HepG2 (cell line): ENCODE measurements around the gene HCFC1R1. TPM values are rescaled to one million over a fixed set of nuclear protein-coding genes. Genes with fewer than 3 reads are reported as not detected.

ENCODE experiments used
- ESRRA ChIP-seq: sonication (generic); formaldehyde crosslinking; IDR thresholded peaks from 2 replicates; pipeline ENCODE4 v1.5.1; 2020; ENCODE audit warnings: mild to moderate bottlenecking, low read depth, missing genetic modification reagents
- HMGXB3 ChIP-seq: sonication (generic); formaldehyde crosslinking; IDR thresholded peaks from 2 replicates; pipeline ENCODE4 v1.4.0; 2020; ENCODE audit warnings: missing genetic modification reagents, borderline replicate concordance
- HNRNPL ChIP-seq: fragments of 200-400 bp; formaldehyde crosslinking; IDR thresholded peaks from 2 replicates; pipeline ENCODE4 v1.6.1; 2017; ENCODE audit warnings: mild to moderate bottlenecking, low read depth, low read length
- KLF6 ChIP-seq: IDR thresholded peaks from 2 replicates; pipeline ENCODE4 v1.8.0; 2016; ENCODE audit warnings: missing biosample characterization, missing genetic modification reagents
- POGZ ChIP-seq: sonication (generic); formaldehyde crosslinking; IDR thresholded peaks from 2 replicates; pipeline ENCODE4 v1.4.0; 2020; ENCODE audit warnings: mild to moderate bottlenecking, missing genetic modification reagents
- RAD51 ChIP-seq: fragments of 450-650 bp; IDR thresholded peaks from 2 replicates; pipeline ENCODE4 v1.6.1; 2016; ENCODE audit warnings: borderline replicate concordance
- RFX1 ChIP-seq: fragments of 450-650 bp; IDR thresholded peaks from 2 replicates; pipeline ENCODE4 v1.6.1; 2017
- SRY ChIP-seq: sonication (generic); formaldehyde crosslinking; IDR thresholded peaks from 2 replicates; pipeline ENCODE4 v1.8.0; 2022; ENCODE audit warnings: mild to moderate bottlenecking, missing genetic modification reagents
- XRCC5 ChIP-seq: fragments of 200-400 bp; formaldehyde crosslinking; optimal IDR thresholded peaks from 2 replicates; pipeline ENCODE3; 2017; ENCODE audit warnings: mild to moderate bottlenecking, low read length
- YY1 ChIP-seq: IDR thresholded peaks from 2 replicates; pipeline ENCODE4 v1.6.1; 2011; ENCODE audit warnings: low read length, low read depth, moderate library complexity, mild to moderate bottlenecking; ENCODE audit not compliant: insufficient read depth, insufficient replicate concordance
- ZNF234 ChIP-seq: sonication (generic); formaldehyde crosslinking; conservative IDR thresholded peaks from 2 replicates; pipeline ENCODE4 v1.5.1; 2020; ENCODE audit warnings: mild to moderate bottlenecking, missing genetic modification reagents
- polyA plus RNA-seq, 8 experiments: library from polyadenylated mRNA; depleted of rRNA in 3 of 8; stranded (reverse) in 7 of 8; unstranded in 1 of 8; fragments of >200 nt; fragmentation: Illumina TruSeq in 4 of 8; extraction: Trizol in 4 of 8; gene quantifications; 2 replicates each; pipeline versions ENCODE4 v1.2.1 to v1.2.3, GENCODE V29; 2011 to 2016; ENCODE audit warnings: low read depth in 4 of 8, missing spikeins in 1 of 8, mixed read lengths in 1 of 8; ENCODE audit not compliant: insufficient read depth in 1 of 8
- total RNA-seq, 5 experiments: library from RNA; depleted of rRNA; stranded (reverse); fragments of >200 nt; fragmentation: Illumina TruSeq; extraction: Trizol; gene quantifications; 2 replicates each; pipeline ENCODE4 v1.2.3, GENCODE V29; 2016; ENCODE audit warnings: low read depth in 1 of 5
- TF ChIP-seq, protein P1 (sequence below): IDR thresholded peaks from 2 replicates; pipeline ENCODE4 v1.6.1; 2016
- TF ChIP-seq, protein P2 (sequence below): sonication (generic); formaldehyde crosslinking; IDR thresholded peaks from 2 replicates; pipeline ENCODE4 v1.8.1; 2022; ENCODE audit warnings: mild to moderate bottlenecking, missing genetic modification reagents
- TF ChIP-seq, protein P3 (sequence below): IDR thresholded peaks from 2 replicates; pipeline ENCODE4 v1.6.1; 2016; ENCODE audit warnings: missing compliant biosample characterization, missing genetic modification reagents, borderline replicate concordance
- TF ChIP-seq, protein P4 (sequence below): sonication (generic); formaldehyde crosslinking; IDR thresholded peaks from 2 replicates; pipeline ENCODE4 v1.5.0; 2020; ENCODE audit warnings: missing genetic modification reagents
- TF ChIP-seq, protein P5 (sequence below): sonication (generic); formaldehyde crosslinking; IDR thresholded peaks from 2 replicates; pipeline ENCODE4 v1.5.0; 2020; ENCODE audit warnings: mild to moderate bottlenecking, missing genetic modification reagents

Gene HCFC1R1
- total and polyA plus RNA-seq, 2 of the 13 experiments (the other 11 are each of a cell fraction or from before 2014, with no cell fraction given): 13.8 to 16.1 TPM

DNA sequence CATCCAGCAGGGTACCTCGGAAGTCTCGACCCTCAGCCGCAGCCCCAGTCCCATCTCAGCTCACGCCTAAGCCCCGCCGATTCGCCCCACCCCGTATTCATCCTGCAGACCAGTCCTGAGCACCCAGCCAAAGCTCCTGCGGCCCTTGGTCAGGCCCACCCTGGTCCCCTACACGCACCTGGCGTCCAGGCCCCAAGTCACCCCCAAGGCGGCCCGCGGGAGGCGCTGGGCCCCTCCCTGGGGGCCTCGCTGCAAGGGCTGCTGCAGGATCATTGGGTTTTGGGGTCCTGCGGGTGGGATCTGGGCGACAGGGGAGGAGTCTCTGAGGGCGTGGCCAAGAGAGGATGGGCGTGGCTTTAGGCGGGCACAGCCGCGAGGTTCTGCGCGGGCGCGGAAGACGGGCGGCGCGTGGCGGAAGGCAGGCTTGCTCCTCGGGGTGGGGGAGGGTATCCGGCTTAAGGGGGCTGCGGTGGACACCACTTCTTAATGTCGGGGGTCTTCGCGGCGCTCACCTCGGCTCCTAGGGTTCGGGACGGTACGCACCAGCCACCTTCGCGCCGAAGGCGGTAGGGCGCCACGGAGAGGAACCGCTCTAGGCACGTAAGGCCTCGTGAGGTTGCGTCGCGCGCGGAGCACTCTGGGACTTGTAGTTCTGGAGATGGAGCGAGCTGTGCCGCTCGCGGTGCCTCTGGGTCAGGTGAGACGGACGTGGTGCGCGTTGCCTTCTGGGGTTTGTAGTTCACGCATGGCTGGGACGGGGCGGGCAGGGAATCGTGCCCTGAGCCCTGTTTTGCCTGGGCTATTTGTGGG, at the start of gene HCFC1R1, which contains the start of gene THOC6 (continued):
- TF ChIP-seq KLF6 (CRISPR knock-in tag) (0 out of 2 replicates have a peak, but pooled peaks have one; percentile 59), SRY (peak; percentile 79), POGZ (CRISPR knock-in tag) (0 out of 2 replicates have a peak, but pooled peaks have one; percentile 23), XRCC5 (peak; percentile 22), RAD51 (0 out of 2 replicates have a peak, but pooled peaks have one; percentile 32), HMGXB3 (CRISPR knock-in tag) (peak; percentile 80; the same call in 1 of the 2 replicates), ESRRA (0 out of 2 replicates have a peak, but pooled peaks have one; percentile 44), RFX1 (no peak), ZNF234 (CRISPR knock-in tag) (no peak), YY1 (peak; percentile 57), HNRNPL (peak; percentile 55; the same call in 1 of the 2 replicates)
- TF ChIP-seq, protein P1, sequence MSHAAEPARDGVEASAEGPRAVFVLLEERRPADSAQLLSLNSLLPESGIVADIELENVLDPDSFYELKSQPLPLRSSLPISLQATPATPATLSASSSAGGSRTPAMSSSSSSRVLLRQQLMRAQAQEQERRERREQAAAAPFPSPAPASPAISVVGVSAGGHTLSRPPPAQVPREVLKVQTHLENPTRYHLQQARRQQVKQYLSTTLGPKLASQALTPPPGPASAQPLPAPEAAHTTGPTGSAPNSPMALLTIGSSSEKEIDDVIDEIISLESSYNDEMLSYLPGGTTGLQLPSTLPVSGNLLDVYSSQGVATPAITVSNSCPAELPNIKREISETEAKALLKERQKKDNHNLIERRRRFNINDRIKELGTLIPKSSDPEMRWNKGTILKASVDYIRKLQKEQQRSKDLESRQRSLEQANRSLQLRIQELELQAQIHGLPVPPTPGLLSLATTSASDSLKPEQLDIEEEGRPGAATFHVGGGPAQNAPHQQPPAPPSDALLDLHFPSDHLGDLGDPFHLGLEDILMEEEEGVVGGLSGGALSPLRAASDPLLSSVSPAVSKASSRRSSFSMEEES (CRISPR knock-in tag): peak; percentile 95
- TF ChIP-seq, protein P2, sequence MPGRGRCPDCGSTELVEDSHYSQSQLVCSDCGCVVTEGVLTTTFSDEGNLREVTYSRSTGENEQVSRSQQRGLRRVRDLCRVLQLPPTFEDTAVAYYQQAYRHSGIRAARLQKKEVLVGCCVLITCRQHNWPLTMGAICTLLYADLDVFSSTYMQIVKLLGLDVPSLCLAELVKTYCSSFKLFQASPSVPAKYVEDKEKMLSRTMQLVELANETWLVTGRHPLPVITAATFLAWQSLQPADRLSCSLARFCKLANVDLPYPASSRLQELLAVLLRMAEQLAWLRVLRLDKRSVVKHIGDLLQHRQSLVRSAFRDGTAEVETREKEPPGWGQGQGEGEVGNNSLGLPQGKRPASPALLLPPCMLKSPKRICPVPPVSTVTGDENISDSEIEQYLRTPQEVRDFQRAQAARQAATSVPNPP (CRISPR knock-in tag): peak; percentile 64
- TF ChIP-seq, protein P3, sequence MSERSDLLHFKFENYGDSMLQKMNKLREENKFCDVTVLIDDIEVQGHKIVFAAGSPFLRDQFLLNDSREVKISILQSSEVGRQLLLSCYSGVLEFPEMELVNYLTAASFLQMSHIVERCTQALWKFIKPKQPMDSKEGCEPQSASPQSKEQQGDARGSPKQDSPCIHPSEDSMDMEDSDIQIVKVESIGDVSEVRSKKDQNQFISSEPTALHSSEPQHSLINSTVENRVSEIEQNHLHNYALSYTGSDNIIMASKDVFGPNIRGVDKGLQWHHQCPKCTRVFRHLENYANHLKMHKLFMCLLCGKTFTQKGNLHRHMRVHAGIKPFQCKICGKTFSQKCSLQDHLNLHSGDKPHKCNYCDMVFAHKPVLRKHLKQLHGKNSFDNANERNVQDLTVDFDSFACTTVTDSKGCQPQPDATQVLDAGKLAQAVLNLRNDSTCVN (CRISPR knock-in tag): 0 out of 2 replicates have a peak, but pooled peaks have one; percentile 74
- TF ChIP-seq, protein P4, sequence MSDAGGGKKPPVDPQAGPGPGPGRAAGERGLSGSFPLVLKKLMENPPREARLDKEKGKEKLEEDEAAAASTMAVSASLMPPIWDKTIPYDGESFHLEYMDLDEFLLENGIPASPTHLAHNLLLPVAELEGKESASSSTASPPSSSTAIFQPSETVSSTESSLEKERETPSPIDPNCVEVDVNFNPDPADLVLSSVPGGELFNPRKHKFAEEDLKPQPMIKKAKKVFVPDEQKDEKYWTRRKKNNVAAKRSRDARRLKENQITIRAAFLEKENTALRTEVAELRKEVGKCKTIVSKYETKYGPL (CRISPR knock-in tag): no peak
- TF ChIP-seq, protein P5, sequence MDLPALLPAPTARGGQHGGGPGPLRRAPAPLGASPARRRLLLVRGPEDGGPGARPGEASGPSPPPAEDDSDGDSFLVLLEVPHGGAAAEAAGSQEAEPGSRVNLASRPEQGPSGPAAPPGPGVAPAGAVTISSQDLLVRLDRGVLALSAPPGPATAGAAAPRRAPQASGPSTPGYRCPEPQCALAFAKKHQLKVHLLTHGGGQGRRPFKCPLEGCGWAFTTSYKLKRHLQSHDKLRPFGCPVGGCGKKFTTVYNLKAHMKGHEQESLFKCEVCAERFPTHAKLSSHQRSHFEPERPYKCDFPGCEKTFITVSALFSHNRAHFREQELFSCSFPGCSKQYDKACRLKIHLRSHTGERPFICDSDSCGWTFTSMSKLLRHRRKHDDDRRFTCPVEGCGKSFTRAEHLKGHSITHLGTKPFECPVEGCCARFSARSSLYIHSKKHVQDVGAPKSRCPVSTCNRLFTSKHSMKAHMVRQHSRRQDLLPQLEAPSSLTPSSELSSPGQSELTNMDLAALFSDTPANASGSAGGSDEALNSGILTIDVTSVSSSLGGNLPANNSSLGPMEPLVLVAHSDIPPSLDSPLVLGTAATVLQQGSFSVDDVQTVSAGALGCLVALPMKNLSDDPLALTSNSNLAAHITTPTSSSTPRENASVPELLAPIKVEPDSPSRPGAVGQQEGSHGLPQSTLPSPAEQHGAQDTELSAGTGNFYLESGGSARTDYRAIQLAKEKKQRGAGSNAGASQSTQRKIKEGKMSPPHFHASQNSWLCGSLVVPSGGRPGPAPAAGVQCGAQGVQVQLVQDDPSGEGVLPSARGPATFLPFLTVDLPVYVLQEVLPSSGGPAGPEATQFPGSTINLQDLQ (CRISPR knock-in tag): no peak
